ENCODE measurements around the gene ZMYND8. TPM values are rescaled to one million over a fixed set of nuclear protein-coding genes. Genes with fewer than 3 reads are reported as not detected.
A peak's percentile ranks its signal among the peaks of the same experiment; 100 is the strongest.

The ZMYND8 gene
- total RNA-seq, 1 donor from 2014 or later: 37.9 TPM

- H3K9me3 ChIP-seq (replicated peaks): no peaks in the 10 kb centered on the region
- no peak for DNase-seq
- peaks cover 33% of the 10 kb centered on the region for H3K4me1 ChIP-seq
- H3K36me3 ChIP-seq: peaks cover 65% of the 10 kb centered on the region
- no peaks in the 10 kb centered on the region for H3K27me3 ChIP-seq (ENCODE audit: low read depth)
- H3K27ac ChIP-seq (replicated peaks): peak overlapping the region; percentile 42
- TF ChIP-seq CTCF (IDR thresholded peaks at IDR 0.05; ENCODE audit: borderline replicate concordance): no peak
- no peak overlapping the region for H3K4me3 ChIP-seq
- intact Hi-C loops (cut with micrococcal nuclease): no loop called here
Observed at GRCh38 chr20:47295921-47296426, 60.5 kb downstream of the ZMYND8 start.

- H3K27me3 ChIP-seq (ENCODE audit: low read depth): no peaks in the 10 kb centered on the region
- H3K4me1 ChIP-seq: peaks cover 33% of the 10 kb centered on the region
- no peak for DNase-seq
- no peak overlapping the region for H3K4me3 ChIP-seq
- peak overlapping the region; percentile 42 for H3K27ac ChIP-seq (replicated peaks)
- TF ChIP-seq CTCF (IDR thresholded peaks at IDR 0.05; ENCODE audit: borderline replicate concordance): no peak
- peaks cover 72% of the 10 kb centered on the region for H3K36me3 ChIP-seq
- intact Hi-C loops (cut with micrococcal nuclease): no loop called here
- no peaks in the 10 kb centered on the region for H3K9me3 ChIP-seq (replicated peaks)
Observed at GRCh38 chr20:47295129-47295813, 61.2 kb downstream of the ZMYND8 start.

- DNase-seq: no peak
- H3K27ac ChIP-seq (replicated peaks): no peak overlapping the region
- intact Hi-C loops (cut with micrococcal nuclease): no loop called here
- H3K27me3 ChIP-seq (ENCODE audit: low read depth): no peaks in the 10 kb centered on the region
- no peak for TF ChIP-seq CTCF (IDR thresholded peaks at IDR 0.05; ENCODE audit: borderline replicate concordance)
- H3K36me3 ChIP-seq: peaks cover 82% of the 10 kb centered on the region
- H3K4me3 ChIP-seq: no peak overlapping the region
- H3K4me1 ChIP-seq: peaks cover 33% of the 10 kb centered on the region
- no peaks in the 10 kb centered on the region for H3K9me3 ChIP-seq (replicated peaks)
Observed at GRCh38 chr20:47293631-47294030, 62.9 kb downstream of the ZMYND8 start.

GRCh38 chr20:47292581-47292980, 63.9 kb downstream of the ZMYND8 start:
- H3K4me3 ChIP-seq: no peak overlapping the region
- intact Hi-C loops (cut with micrococcal nuclease): no loop called here
- no peak for DNase-seq
- no peaks in the 10 kb centered on the region for H3K9me3 ChIP-seq (replicated peaks)
- peaks cover 82% of the 10 kb centered on the region for H3K36me3 ChIP-seq
- H3K4me1 ChIP-seq: peaks cover 33% of the 10 kb centered on the region
- no peak for TF ChIP-seq CTCF (IDR thresholded peaks at IDR 0.05; ENCODE audit: borderline replicate concordance)
- H3K27me3 ChIP-seq (ENCODE audit: low read depth): no peaks in the 10 kb centered on the region
- no peak overlapping the region for H3K27ac ChIP-seq (replicated peaks)

GRCh38 chr20:47290666-47291430, 65.7 kb downstream of the ZMYND8 start:
- Histone ChIP-seq H3K27me3 (ENCODE audit: low read depth) (no peaks in the 10 kb centered on the region), H3K4me1 (peaks cover 21% of the 10 kb centered on the region), H3K36me3 (peaks cover 85% of the 10 kb centered on the region), H3K27ac (replicated peaks) (no peak overlapping the region), H3K4me3 (no peak overlapping the region), H3K9me3 (replicated peaks) (no peaks in the 10 kb centered on the region)
- DNase-seq: no peak
- intact Hi-C loops (cut with micrococcal nuclease): no loop called here
- no peak for TF ChIP-seq CTCF (IDR thresholded peaks at IDR 0.05; ENCODE audit: borderline replicate concordance)

All from left ventricle myocardium inferior (tissue), 1 donor.